MM.1S (cell line): ENCODE results near the gene ELN.

Experiments
- DNase-seq: peaks from one replicate; pipeline ENCODE4 v3.0.0-alpha.2; 2015
- H2AFZ ChIP-seq: fragments of 300-600 bp; sonication (generic); 2 replicates; pipeline ENCODE4 v1.6.0; 2016; ENCODE audit warnings: antibody characterized with exemption, low read length
- H3F3A ChIP-seq: fragments of 300-600 bp; sonication (generic); 2 replicates; pipeline ENCODE4 v1.6.1; 2016; ENCODE audit warnings: mild to moderate bottlenecking, antibody characterized with exemption, low read length, moderate library complexity, mixed read lengths; ENCODE audit not compliant: insufficient read depth
- H3K27ac ChIP-seq: fragments of 300-600 bp; sonication (generic); 2 replicates; pipeline ENCODE4 v1.5.1; 2016; ENCODE audit warnings: mild to moderate bottlenecking, low read length
- H3K27me3 ChIP-seq: fragments of 300-600 bp; sonication (generic); replicated peaks from 2 replicates; pipeline ENCODE4 v1.6.0; 2016; ENCODE audit warnings: low read length; ENCODE audit not compliant: insufficient read depth
- H3K36me3 ChIP-seq: fragments of 300-600 bp; sonication (generic); replicated peaks from 2 replicates; pipeline ENCODE4 v1.6.1; 2016; ENCODE audit warnings: mild to moderate bottlenecking, low read length, mixed read lengths; ENCODE audit not compliant: insufficient read depth
- H3K4me1 ChIP-seq: fragments of 300-600 bp; sonication (generic); 2 replicates; pipeline ENCODE4 v1.6.1; 2016; ENCODE audit warnings: low read length, mixed read lengths
- H3K4me2 ChIP-seq: fragments of 300-600 bp; sonication (generic); 2 replicates; pipeline ENCODE4 v1.6.0; 2016; ENCODE audit warnings: low read depth, low read length
- H3K4me3 ChIP-seq: fragments of 300-600 bp; sonication (generic); 2 replicates; pipeline ENCODE4 v1.5.1; 2016; ENCODE audit warnings: low read length, mixed read lengths
- H3K79me2 ChIP-seq: fragments of 300-600 bp; sonication (generic); 2 replicates; pipeline ENCODE4 v1.6.1; 2016; ENCODE audit warnings: mixed run types, low read length, mixed read lengths
- H3K9ac ChIP-seq: fragments of 300-600 bp; sonication (generic); 2 replicates; pipeline ENCODE4 v1.6.1; 2016; ENCODE audit warnings: low read length, mixed read lengths
- H3K9me2 ChIP-seq: fragments of 300-600 bp; sonication (generic); replicated peaks from 2 replicates; pipeline ENCODE4 v1.6.1; 2016; ENCODE audit warnings: mild to moderate bottlenecking, low read length, mixed read lengths; ENCODE audit not compliant: insufficient read depth
- H3K9me3 ChIP-seq: fragments of 300-600 bp; sonication (generic); replicated peaks from 2 replicates; pipeline ENCODE4 v1.6.1; 2016; ENCODE audit warnings: mild to moderate bottlenecking, low read length, mixed read lengths; ENCODE audit not compliant: insufficient read depth
- H4K20me1 ChIP-seq: fragments of 300-600 bp; sonication (generic); 2 replicates; pipeline ENCODE4 v1.6.1; 2016; ENCODE audit warnings: mild to moderate bottlenecking, low read length, moderate library complexity, mixed read lengths; ENCODE audit not compliant: insufficient read depth
- EZH2 ChIP-seq: fragments of 300-600 bp; sonication (generic); optimal IDR thresholded peaks from 2 replicates; pipeline ENCODE3; 2017; ENCODE audit warnings: low read depth, mild to moderate bottlenecking, antibody characterized with exemption, low read length, mixed read lengths
- EZH2phosphoT487 ChIP-seq: fragments of 300-600 bp; sonication (generic); IDR thresholded peaks from 2 replicates; pipeline ENCODE4 v1.6.1; 2018; ENCODE audit warnings: antibody characterized with exemption, low read length
- TF ChIP-seq, protein P1 (sequence below): fragments of 300-600 bp; sonication (generic); IDR thresholded peaks from 2 replicates; pipeline ENCODE4 v1.5.1; 2016; ENCODE audit warnings: antibody characterized with exemption, low read length, mixed read lengths

Gene ELN

DNA sequence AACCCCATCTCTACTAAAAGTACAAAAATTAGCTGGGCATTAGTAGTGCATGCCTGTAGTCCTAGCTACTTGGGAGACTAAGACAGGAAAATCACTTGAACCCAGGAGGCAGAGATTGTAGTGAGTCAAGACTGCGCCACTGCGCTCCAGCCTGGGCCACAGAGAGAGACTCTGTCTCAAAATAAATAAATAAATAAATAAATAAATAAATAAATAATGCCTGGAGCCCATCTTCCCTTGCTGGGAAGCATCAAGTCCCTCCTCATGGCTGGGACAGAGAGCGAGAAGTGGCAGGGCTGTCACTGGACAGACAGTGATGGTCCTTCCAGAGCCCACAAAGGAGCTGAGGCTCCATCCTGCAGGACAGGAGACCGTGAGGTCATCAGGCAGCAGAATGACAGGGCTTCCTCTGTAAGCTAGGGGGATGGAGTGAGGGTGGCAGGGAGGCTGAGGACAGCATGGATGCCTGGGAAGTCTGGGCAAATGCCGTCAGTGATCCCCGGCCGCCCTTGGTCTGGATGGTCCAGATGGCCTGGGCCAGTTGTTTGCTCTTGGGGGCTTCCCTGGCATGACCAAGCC, 36.4 kb upstream of the ELN start:
- H3K9me2 ChIP-seq: no peaks in the 10 kb centered on the region
- H3F3A ChIP-seq: no peaks in the 10 kb centered on the region
- no peaks in the 10 kb centered on the region for H3K79me2 ChIP-seq
- no peaks in the 10 kb centered on the region for H3K9me3 ChIP-seq
- H4K20me1 ChIP-seq: no peaks in the 10 kb centered on the region
- no peak for TF ChIP-seq EZH2
- no peak overlapping the region for H3K27ac ChIP-seq
- no peak overlapping the region for H2AFZ ChIP-seq
- H3K27me3 ChIP-seq: no peaks in the 10 kb centered on the region; the same call in 1 of the 2 replicates
- H3K9ac ChIP-seq: no peak overlapping the region
- H3K36me3 ChIP-seq: no peaks in the 10 kb centered on the region
- H3K4me3 ChIP-seq: no peak overlapping the region
- no peak for DNase-seq
- no peak overlapping the region for H3K4me2 ChIP-seq
- H3K4me1 ChIP-seq: no peaks in the 10 kb centered on the region

DNA sequence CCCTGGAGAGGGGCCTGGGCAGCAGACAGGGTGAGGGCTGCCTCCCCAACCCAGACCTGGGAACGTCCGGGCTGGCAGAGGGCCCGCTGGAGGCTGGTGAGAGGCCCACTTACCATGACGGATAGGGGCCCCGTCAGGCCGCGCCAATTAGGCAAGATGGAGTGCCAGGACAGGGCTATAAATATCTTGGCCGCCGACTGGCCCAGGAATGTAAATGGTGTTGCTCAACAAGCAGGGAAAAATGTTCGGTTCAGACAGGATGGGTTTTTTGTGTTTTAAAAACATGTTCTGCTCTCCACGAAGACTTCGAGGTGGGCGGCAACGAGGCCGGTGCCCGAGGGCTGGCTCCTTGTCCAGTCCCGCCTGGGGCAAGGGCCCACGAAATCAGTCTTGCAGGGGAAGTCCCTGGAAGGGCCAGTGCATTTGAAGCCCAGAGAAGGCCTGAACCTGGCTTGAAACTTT, 35.8 kb upstream of the ELN start:
- H3K9ac ChIP-seq: no peak overlapping the region
- no peak overlapping the region for H3K27ac ChIP-seq
- H3F3A ChIP-seq: no peaks in the 10 kb centered on the region
- no peaks in the 10 kb centered on the region for H3K4me1 ChIP-seq
- H3K9me3 ChIP-seq: no peaks in the 10 kb centered on the region
- H3K4me2 ChIP-seq: no peak overlapping the region
- no peaks in the 10 kb centered on the region for H4K20me1 ChIP-seq
- no peaks in the 10 kb centered on the region for H3K9me2 ChIP-seq
- H2AFZ ChIP-seq: no peak overlapping the region
- DNase-seq: no peak
- no peaks in the 10 kb centered on the region; the same call in 1 of the 2 replicates for H3K27me3 ChIP-seq
- no peaks in the 10 kb centered on the region for H3K36me3 ChIP-seq
- TF ChIP-seq EZH2phosphoT487: no peak
- TF ChIP-seq, protein P1, sequence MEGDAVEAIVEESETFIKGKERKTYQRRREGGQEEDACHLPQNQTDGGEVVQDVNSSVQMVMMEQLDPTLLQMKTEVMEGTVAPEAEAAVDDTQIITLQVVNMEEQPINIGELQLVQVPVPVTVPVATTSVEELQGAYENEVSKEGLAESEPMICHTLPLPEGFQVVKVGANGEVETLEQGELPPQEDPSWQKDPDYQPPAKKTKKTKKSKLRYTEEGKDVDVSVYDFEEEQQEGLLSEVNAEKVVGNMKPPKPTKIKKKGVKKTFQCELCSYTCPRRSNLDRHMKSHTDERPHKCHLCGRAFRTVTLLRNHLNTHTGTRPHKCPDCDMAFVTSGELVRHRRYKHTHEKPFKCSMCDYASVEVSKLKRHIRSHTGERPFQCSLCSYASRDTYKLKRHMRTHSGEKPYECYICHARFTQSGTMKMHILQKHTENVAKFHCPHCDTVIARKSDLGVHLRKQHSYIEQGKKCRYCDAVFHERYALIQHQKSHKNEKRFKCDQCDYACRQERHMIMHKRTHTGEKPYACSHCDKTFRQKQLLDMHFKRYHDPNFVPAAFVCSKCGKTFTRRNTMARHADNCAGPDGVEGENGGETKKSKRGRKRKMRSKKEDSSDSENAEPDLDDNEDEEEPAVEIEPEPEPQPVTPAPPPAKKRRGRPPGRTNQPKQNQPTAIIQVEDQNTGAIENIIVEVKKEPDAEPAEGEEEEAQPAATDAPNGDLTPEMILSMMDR: no peak
- no peak for TF ChIP-seq EZH2
- H3K79me2 ChIP-seq: no peaks in the 10 kb centered on the region
- no peak overlapping the region for H3K4me3 ChIP-seq

DNA sequence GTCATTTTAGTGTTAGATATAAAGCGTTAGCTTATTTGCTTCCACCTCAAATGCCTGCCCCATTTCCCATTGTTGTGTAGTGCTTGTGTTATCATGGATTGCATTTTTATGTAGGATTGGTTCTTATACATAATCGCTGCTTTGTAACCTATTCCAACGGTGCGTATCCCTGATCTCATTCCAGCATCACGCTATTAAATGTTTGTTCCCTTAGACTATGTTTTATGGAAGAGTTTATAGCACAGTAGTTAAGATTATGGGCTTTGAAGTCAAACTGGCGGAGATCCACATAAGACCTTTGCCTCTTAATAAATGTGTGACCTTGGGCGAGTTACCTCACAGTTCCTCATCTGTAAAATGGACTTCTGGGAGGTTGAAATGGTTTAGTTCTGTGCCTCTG, 34.0 kb upstream of the ELN start:
- no peaks in the 10 kb centered on the region; the same call in 1 of the 2 replicates for H3K27me3 ChIP-seq
- H3F3A ChIP-seq: no peaks in the 10 kb centered on the region
- no peak overlapping the region for H2AFZ ChIP-seq
- H4K20me1 ChIP-seq: no peaks in the 10 kb centered on the region
- H3K9ac ChIP-seq: no peak overlapping the region
- H3K4me1 ChIP-seq: no peaks in the 10 kb centered on the region
- no peak overlapping the region for H3K4me3 ChIP-seq
- H3K9me3 ChIP-seq: no peaks in the 10 kb centered on the region
- H3K4me2 ChIP-seq: no peak overlapping the region
- TF ChIP-seq, protein P1: no peak
- TF ChIP-seq EZH2phosphoT487 (no peak), EZH2 (no peak)
- H3K79me2 ChIP-seq: no peaks in the 10 kb centered on the region
- H3K36me3 ChIP-seq: no peaks in the 10 kb centered on the region
- DNase-seq: no peak
- no peaks in the 10 kb centered on the region for H3K9me2 ChIP-seq
- no peak overlapping the region for H3K27ac ChIP-seq

DNA sequence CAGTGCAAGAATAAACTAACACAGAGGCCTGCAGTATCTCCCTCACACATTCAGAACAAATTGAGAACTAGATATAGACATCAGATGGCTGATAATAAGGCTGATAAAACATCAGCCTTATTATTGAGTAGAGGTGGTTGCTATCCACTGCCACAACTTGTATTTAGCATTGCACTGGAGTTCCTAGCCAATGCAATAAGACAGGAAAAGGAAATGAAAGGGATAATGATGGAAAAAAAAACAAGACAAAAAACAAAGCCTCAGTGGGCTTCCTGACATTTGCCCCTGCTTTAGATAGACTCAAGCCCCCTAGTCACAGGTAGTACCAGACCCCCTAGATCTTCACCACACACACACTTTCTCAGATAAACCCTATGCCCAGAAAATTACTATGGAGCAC, 33.2 kb upstream of the ELN start:
- no peaks in the 10 kb centered on the region for H4K20me1 ChIP-seq
- H3K27me3 ChIP-seq: no peaks in the 10 kb centered on the region; the same call in 1 of the 2 replicates
- H3K36me3 ChIP-seq: no peaks in the 10 kb centered on the region
- no peaks in the 10 kb centered on the region for H3K79me2 ChIP-seq
- H3K9me2 ChIP-seq: no peaks in the 10 kb centered on the region
- TF ChIP-seq, protein P1: no peak
- no peak overlapping the region for H2AFZ ChIP-seq
- H3K9ac ChIP-seq: no peak overlapping the region
- no peaks in the 10 kb centered on the region for H3F3A ChIP-seq
- no peak overlapping the region for H3K27ac ChIP-seq
- no peak overlapping the region for H3K4me3 ChIP-seq
- no peaks in the 10 kb centered on the region for H3K4me1 ChIP-seq
- H3K4me2 ChIP-seq: no peak overlapping the region
- no peaks in the 10 kb centered on the region for H3K9me3 ChIP-seq
- DNase-seq: no peak
